ENCODE measurements around the gene PTBP3. TPM values are rescaled to one million over a fixed set of nuclear protein-coding genes. Genes with fewer than 3 reads are reported as not detected.
A peak's percentile ranks its signal among the peaks of the same experiment; 100 is the strongest.

PTBP3 gene
- total and polyA plus RNA-seq, 2 of the 13 experiments (the other 11 are each of a cell fraction or from before 2014, with no cell fraction given): 52.8 to 61.1 TPM

DNA sequence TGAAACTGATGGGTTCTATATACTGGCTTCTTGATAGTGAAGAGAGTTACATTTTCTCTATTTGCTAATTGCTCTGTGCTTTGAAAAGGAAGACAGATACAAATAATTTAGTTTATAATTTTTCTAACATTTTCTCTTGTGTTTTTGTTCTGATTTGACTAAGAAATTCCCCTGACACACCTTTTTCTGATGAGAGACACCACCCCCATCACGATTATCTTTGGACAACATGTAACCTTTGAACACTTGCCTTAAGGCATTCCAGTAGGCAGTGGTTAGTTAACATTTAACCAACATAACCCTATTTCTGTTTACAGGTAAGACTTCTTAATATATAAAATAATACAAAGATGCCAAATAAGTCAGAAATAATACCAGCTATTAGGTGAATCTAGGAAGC lies 4.1 kb upstream of the PTBP3 start (continued):
- TF ChIP-seq, protein P1, sequence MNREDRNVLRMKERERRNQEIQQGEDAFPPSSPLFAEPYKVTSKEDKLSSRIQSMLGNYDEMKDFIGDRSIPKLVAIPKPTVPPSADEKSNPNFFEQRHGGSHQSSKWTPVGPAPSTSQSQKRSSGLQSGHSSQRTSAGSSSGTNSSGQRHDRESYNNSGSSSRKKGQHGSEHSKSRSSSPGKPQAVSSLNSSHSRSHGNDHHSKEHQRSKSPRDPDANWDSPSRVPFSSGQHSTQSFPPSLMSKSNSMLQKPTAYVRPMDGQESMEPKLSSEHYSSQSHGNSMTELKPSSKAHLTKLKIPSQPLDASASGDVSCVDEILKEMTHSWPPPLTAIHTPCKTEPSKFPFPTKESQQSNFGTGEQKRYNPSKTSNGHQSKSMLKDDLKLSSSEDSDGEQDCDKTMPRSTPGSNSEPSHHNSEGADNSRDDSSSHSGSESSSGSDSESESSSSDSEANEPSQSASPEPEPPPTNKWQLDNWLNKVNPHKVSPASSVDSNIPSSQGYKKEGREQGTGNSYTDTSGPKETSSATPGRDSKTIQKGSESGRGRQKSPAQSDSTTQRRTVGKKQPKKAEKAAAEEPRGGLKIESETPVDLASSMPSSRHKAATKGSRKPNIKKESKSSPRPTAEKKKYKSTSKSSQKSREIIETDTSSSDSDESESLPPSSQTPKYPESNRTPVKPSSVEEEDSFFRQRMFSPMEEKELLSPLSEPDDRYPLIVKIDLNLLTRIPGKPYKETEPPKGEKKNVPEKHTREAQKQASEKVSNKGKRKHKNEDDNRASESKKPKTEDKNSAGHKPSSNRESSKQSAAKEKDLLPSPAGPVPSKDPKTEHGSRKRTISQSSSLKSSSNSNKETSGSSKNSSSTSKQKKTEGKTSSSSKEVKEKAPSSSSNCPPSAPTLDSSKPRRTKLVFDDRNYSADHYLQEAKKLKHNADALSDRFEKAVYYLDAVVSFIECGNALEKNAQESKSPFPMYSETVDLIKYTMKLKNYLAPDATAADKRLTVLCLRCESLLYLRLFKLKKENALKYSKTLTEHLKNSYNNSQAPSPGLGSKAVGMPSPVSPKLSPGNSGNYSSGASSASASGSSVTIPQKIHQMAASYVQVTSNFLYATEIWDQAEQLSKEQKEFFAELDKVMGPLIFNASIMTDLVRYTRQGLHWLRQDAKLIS (CRISPR knock-in tag; IDR thresholded peaks at IDR 0.05): no peak
- TF ChIP-seq PAF1 (CRISPR knock-in tag; IDR thresholded peaks at IDR 0.05) (no peak), ATF7 (IDR thresholded peaks at IDR 0.05) (no peak), ATF7 (CRISPR knock-in tag; IDR thresholded peaks at IDR 0.05) (no peak), AGO2 (optimal IDR thresholded peaks at IDR 0.05; ENCODE audit: low read depth, low read length) (no peak), SAFB2 (CRISPR knock-in tag; IDR thresholded peaks at IDR 0.05; ENCODE audit: borderline replicate concordance, low read depth) (no peak), NR2F6 (IDR thresholded peaks at IDR 0.05) (no peak), NR2F6 (CRISPR knock-in tag; IDR thresholded peaks at IDR 0.05) (0 out of 2 replicates have a peak, but pooled peaks have one; percentile 40), KLF9 (CRISPR knock-in tag; IDR thresholded peaks at IDR 0.05; ENCODE audit: low read depth) (no peak), CEBPB (IDR thresholded peaks at IDR 0.05; ENCODE audit: borderline replicate concordance, low read depth, low read length) (no peak), RAD51 (IDR thresholded peaks at IDR 0.05; ENCODE audit: borderline replicate concordance) (no peak), TMF1 (CRISPR knock-in tag; IDR thresholded peaks at IDR 0.05; ENCODE audit: low read depth) (no peak), ZNF644 (CRISPR knock-in tag; IDR thresholded peaks at IDR 0.05; ENCODE audit: low read depth) (no peak), ZNF773 (CRISPR knock-in tag; IDR thresholded peaks at IDR 0.05; ENCODE audit: borderline replicate concordance) (no peak), NAIF1 (CRISPR knock-in tag; IDR thresholded peaks at IDR 0.05; ENCODE audit: borderline replicate concordance) (no peak), KMT2A (CRISPR knock-in tag; IDR thresholded peaks at IDR 0.05) (no peak), FOXP1 (IDR thresholded peaks at IDR 0.05) (no peak), FOXP1 (CRISPR knock-in tag; IDR thresholded peaks at IDR 0.05) (peak; percentile 60), SP1 (IDR thresholded peaks at IDR 0.05) (no peak), SP1 (CRISPR knock-in tag; IDR thresholded peaks at IDR 0.05) (no peak), SOX5 (CRISPR knock-in tag; IDR thresholded peaks at IDR 0.05; ENCODE audit: borderline replicate concordance) (peak; percentile 30; the same call in 1 of the 2 replicates), RORA (CRISPR knock-in tag; IDR thresholded peaks at IDR 0.05) (no peak), MYNN (CRISPR knock-in tag; IDR thresholded peaks at IDR 0.05; ENCODE audit: low read depth) (no peak), ZNF234 (CRISPR knock-in tag; conservative IDR thresholded peaks at IDR 0.05) (no peak), SETDB1 (CRISPR knock-in tag; IDR thresholded peaks at IDR 0.05; ENCODE audit: borderline replicate concordance) (no peak), SRF (IDR thresholded peaks at IDR 0.05; ENCODE audit: low read depth, low read length) (no peak), ATM (IDR thresholded peaks at IDR 0.05; ENCODE audit: borderline replicate concordance) (no peak), ZNF337 (CRISPR knock-in tag; IDR thresholded peaks at IDR 0.05; ENCODE audit: borderline replicate concordance, low read depth) (no peak), BRCA1 (CRISPR knock-in tag; IDR thresholded peaks at IDR 0.05) (no peak), MED8 (CRISPR knock-in tag; IDR thresholded peaks at IDR 0.05; ENCODE audit: insufficient replicate concordance) (no peak), POLR2AphosphoS2 (IDR thresholded peaks at IDR 0.05; ENCODE audit: low read depth, low read length) (no peak), ARNT (IDR thresholded peaks at IDR 0.05) (no peak)
- TF ChIP-seq, protein P2, sequence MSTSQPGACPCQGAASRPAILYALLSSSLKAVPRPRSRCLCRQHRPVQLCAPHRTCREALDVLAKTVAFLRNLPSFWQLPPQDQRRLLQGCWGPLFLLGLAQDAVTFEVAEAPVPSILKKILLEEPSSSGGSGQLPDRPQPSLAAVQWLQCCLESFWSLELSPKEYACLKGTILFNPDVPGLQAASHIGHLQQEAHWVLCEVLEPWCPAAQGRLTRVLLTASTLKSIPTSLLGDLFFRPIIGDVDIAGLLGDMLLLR (CRISPR knock-in tag; IDR thresholded peaks at IDR 0.05): no peak
